SK-N-SH (cell line): Measurements from ENCODE around the gene GMPPA. TPM values are rescaled to one million over a fixed set of nuclear protein-coding genes. Genes with fewer than 3 reads are reported as not detected.
A peak's percentile ranks its signal among the peaks of the same experiment; 100 is the strongest.

Experiments used
- CTCF ChIA-PET: fragments of 300-600, 350-600 bp; formaldehyde crosslinking; extraction: SDS; loops from one replicate; lab custom pipeline; 2021; lab: Yijun Ruan, JAX
- POLR2A ChIA-PET: fragments of 350-600 bp; sonication (Branson Sonifier 250); formaldehyde crosslinking; extraction: SDS; loops from one replicate; lab custom pipeline; 2020; ENCODE audit warnings: antibody characterized with exemption, inconsistent platforms; lab: Yijun Ruan, JAX
- DNase-seq: peaks from one replicate; pipeline ENCODE4 v3.0.0; 2012
- H2AFZ ChIP-seq: fragments of 200-600 bp; sonication (generic); 2 replicates; pipeline ENCODE4 v1.8.1; 2016; ENCODE audit warnings: antibody characterized with exemption, mild to moderate bottlenecking, low read depth
- H3F3A ChIP-seq: fragments of 200-600 bp; sonication (generic); replicated peaks from 2 replicates; pipeline ENCODE3; 2016; ENCODE audit warnings: antibody characterized with exemption, mild to moderate bottlenecking; ENCODE audit not compliant: insufficient read depth
- H3K27ac ChIP-seq, 2 experiments: fragments of 200-500 bp in 1 of 2; fragments of 200-600 bp in 1 of 2; sonication (Bioruptor generic) in 1 of 2; sonication (generic), shearing (Covaris generic) in 1 of 2; 2 replicates each; pipeline versions ENCODE4 v1.5.1 to v1.6.1; 2014 to 2016; ENCODE audit warnings: low read depth in 2 of 2, inconsistent platforms in 1 of 2, low read length in 1 of 2, mild to moderate bottlenecking in 1 of 2, mixed read lengths in 1 of 2
- H3K27me3 ChIP-seq: fragments of 200-600 bp; sonication (generic), shearing (Covaris generic); 2 replicates; pipeline ENCODE4 v1.6.1; 2016; ENCODE audit warnings: mixed run types; ENCODE audit not compliant: insufficient read depth
- H3K36me3 ChIP-seq, 2 experiments: fragments of 200-500 bp in 1 of 2; fragments of 200-600 bp in 1 of 2; sonication (Bioruptor generic) in 1 of 2; sonication (generic) in 1 of 2; replicated peaks in 1 of 2; 2 replicates each; pipeline versions ENCODE3 to v1.5.1; 2014 to 2016; ENCODE audit warnings: low read length in 1 of 2, mild to moderate bottlenecking in 1 of 2; ENCODE audit not compliant: insufficient read depth in 2 of 2, control insufficient read depth in 1 of 2
- H3K4me1 ChIP-seq, 2 experiments: fragments of 200-500 bp in 1 of 2; fragments of 200-600 bp in 1 of 2; sonication (Bioruptor generic) in 1 of 2; sonication (generic), shearing (Covaris generic) in 1 of 2; 2 replicates each; pipeline versions ENCODE4 v1.5.1 to v1.6.1; 2014 to 2016; ENCODE audit warnings: low read depth in 1 of 2, low read length in 1 of 2, mixed run types in 1 of 2; ENCODE audit not compliant: insufficient read depth in 2 of 2, control insufficient read depth in 1 of 2
- H3K4me2 ChIP-seq: fragments of 200-600 bp; sonication (generic), shearing (Covaris generic); 2 replicates; pipeline ENCODE4 v1.6.1; 2017; ENCODE audit warnings: mixed run types
- H3K4me3 ChIP-seq, 2 experiments: fragments of 200-500 bp in 1 of 2; fragments of 200-600 bp in 1 of 2; sonication (Bioruptor generic) in 1 of 2; sonication (generic), shearing (Covaris generic) in 1 of 2; 2 replicates each; pipeline versions ENCODE4 v1.5.1 to v1.8.1; 2014 to 2016; ENCODE audit warnings: low read depth in 2 of 2, inconsistent platforms in 1 of 2, low read length in 1 of 2, mild to moderate bottlenecking in 1 of 2, mixed read lengths in 1 of 2, moderate library complexity in 1 of 2
- H3K79me2 ChIP-seq: fragments of 200-600 bp; sonication (generic); 2 replicates; pipeline ENCODE4 v1.8.1; 2017; ENCODE audit warnings: mild to moderate bottlenecking; ENCODE audit not compliant: insufficient read depth
- H3K9ac ChIP-seq: fragments of 200-600 bp; sonication (generic); 2 replicates; pipeline ENCODE4 v1.6.1; 2017; ENCODE audit warnings: mixed run types
- H3K9me2 ChIP-seq: fragments of 200-600 bp; sonication (generic); 2 replicates; pipeline ENCODE4 v1.6.1; 2017; ENCODE audit warnings: mixed run types
- H3K9me3 ChIP-seq: fragments of 200-600 bp; sonication (generic); 2 replicates; pipeline ENCODE4 v1.6.1; 2017; ENCODE audit warnings: mixed run types, mild to moderate bottlenecking, moderate library complexity
- H4K20me1 ChIP-seq: fragments of 200-600 bp; sonication (generic); 2 replicates; pipeline ENCODE4 v1.6.1; 2017; ENCODE audit warnings: mild to moderate bottlenecking, mixed run types; ENCODE audit not compliant: insufficient read depth
- CHD2 ChIP-seq: fragments of 150-350 bp; IDR thresholded peaks from 2 replicates; pipeline ENCODE4 v1.6.1; 2018; ENCODE audit warnings: low read length; ENCODE audit not compliant: partially characterized antibody
- ELF1 ChIP-seq: IDR thresholded peaks from 2 replicates; pipeline ENCODE4 v1.4.0; 2012
- FOSL2 ChIP-seq: IDR thresholded peaks from 2 replicates; pipeline ENCODE4 v1.4.0; 2012; ENCODE audit warnings: low read depth, mild to moderate bottlenecking, moderate library complexity, borderline replicate concordance
- FOXM1 ChIP-seq: IDR thresholded peaks from 2 replicates; pipeline ENCODE4 v1.4.0; 2012; ENCODE audit warnings: low read depth, mild to moderate bottlenecking
- GABPA ChIP-seq: IDR thresholded peaks from 2 replicates; pipeline ENCODE4 v1.4.0; 2012; ENCODE audit warnings: low read depth, mild to moderate bottlenecking
- GATA2 ChIP-seq: sonication (generic); formaldehyde crosslinking; IDR thresholded peaks from 2 replicates; pipeline ENCODE4 v1.5.0; 2020; ENCODE audit warnings: mild to moderate bottlenecking, missing genetic modification reagents
- NFIC ChIP-seq: IDR thresholded peaks from 2 replicates; pipeline ENCODE4 v1.4.0; 2012; ENCODE audit warnings: borderline replicate concordance
- POLR2AphosphoS5 ChIP-seq: IDR thresholded peaks from 2 replicates; pipeline ENCODE4 v1.6.1; 2012; ENCODE audit warnings: low read depth, low read length
- RCOR1 ChIP-seq: fragments of 150-350 bp; IDR thresholded peaks from 2 replicates; pipeline ENCODE4 v1.6.1; 2017; ENCODE audit warnings: antibody characterized with exemption, low read length
- RFX5 ChIP-seq: IDR thresholded peaks from 2 replicates; pipeline ENCODE4 v1.6.1; 2012; ENCODE audit warnings: mild to moderate bottlenecking, improper control_type of control experiment, low read length
- TAF1 ChIP-seq: IDR thresholded peaks from 2 replicates; pipeline ENCODE4 v1.6.1; 2012; ENCODE audit warnings: low read depth, mild to moderate bottlenecking, low read length, moderate library complexity, borderline replicate concordance
- TEAD4 ChIP-seq: IDR thresholded peaks from 2 replicates; pipeline ENCODE4 v1.4.0; 2012; ENCODE audit warnings: mild to moderate bottlenecking, borderline replicate concordance; ENCODE audit not compliant: insufficient read depth
- WGBS: methylation state at CpG from one replicate; pipeline ENCODE4 v1.1.6; 2017; ENCODE audit warnings: low lambda C conversion rate; 5-methylcytosine and 5-hydroxymethylcytosine counted together
- polyA plus RNA-seq, 3 experiments: library from polyadenylated mRNA; depleted of rRNA; stranded (reverse); fragments of >200 nt; gene quantifications; 2 replicates each; pipeline ENCODE4 v1.2.3, GENCODE V29; 2012
- TF ChIP-seq, protein P1 (sequence below): fragments of 200-600 bp; sonication (generic); IDR thresholded peaks from 2 replicates; pipeline ENCODE4 v1.6.1; 2017; ENCODE audit warnings: antibody characterized with exemption, mild to moderate bottlenecking, moderate library complexity
- TF ChIP-seq, protein P2 (sequence below): fragments of 150-350 bp; IDR thresholded peaks from 2 replicates; pipeline ENCODE4 v1.6.1; 2016; ENCODE audit warnings: mild to moderate bottlenecking, low read depth, low read length

Gene GMPPA
- polyA plus RNA-seq, 1 of the 3 experiments (the other 2 are of a cell fraction): 61.3 TPM

DNA sequence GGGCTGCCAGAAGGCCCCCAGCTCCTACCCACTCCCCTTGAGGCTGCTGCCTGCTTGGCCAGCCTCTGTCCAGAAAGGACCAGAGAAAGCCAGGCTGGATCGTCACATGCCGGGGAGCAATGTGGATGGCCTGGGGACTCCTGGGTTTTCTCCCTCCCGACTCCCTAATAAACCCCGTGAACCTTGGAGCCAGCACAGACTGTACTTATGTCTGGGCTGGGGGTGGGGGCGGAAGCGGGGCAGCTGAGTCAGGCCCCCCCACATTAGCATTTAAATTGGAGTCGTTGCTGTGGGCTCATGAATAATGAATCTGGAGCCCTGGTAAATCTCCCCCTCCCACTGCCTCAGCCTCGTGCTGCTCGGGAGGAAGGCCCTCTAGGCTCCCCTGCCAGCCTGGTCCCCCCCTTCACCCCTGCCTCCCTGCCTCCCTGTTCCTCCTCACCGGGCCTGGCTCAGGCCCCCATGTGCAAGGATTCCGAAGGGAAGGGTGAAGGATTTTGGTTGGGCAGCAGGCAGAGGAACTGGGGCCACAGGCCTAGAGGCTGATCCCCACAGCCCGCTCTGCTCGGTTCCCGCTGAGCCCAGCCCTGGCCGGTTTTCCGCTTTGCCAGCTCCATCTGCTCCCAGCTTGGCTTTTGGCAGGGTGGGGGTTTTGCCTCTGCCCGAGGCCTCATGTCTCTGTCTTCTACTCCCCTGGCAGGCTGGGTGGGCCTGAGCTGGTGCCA, 8.3 kb downstream of the GMPPA start:
- peak; percentile 52 for DNase-seq
- 71% methylated on average over 7 of the region's 17 CpGs for WGBS
- Histone ChIP-seq H3K27ac (peak overlapping the region in 1 of 2 experiments; percentile 96; a peak in 2 of 4 replicates), H3K36me3 (peaks cover 6 to 20% of the 10 kb centered on the region in 2 experiments), H3K9me2 (no peaks in the 10 kb centered on the region), H2AFZ (no peak overlapping the region), H3K9ac (no peak overlapping the region), H3K4me3 (no peak overlapping the region), H3K9me3 (no peaks in the 10 kb centered on the region), H4K20me1 (no peaks in the 10 kb centered on the region), H3K79me2 (no peaks in the 10 kb centered on the region), H3K27me3 (no peaks in the 10 kb centered on the region; the same call in 1 of the 2 replicates), H3F3A (no peaks in the 10 kb centered on the region), H3K4me1 (peaks cover 3 to 96% of the 10 kb centered on the region in 2 experiments; a peak in 2 of 4 replicates), H3K4me2 (no peak overlapping the region)
- ChIA-PET POLR2A (interaction anchor here (0.5 to 13.5 kb wide), 14 partner anchors 9 to 160 kb away, joined by 3 to 210 read pairs (median 8); partner anchors contain the start of genes CHPF, GMPPA, OBSL1 and TMEM198), CTCF (interaction anchor here (1.2 to 62.1 kb wide), 8 partner anchors 8 to 104 kb away, joined by 4 to 2824 read pairs (median 7); partner anchors contain the start of genes ASIC4, CHPF, GMPPA and TMEM198)
- TF ChIP-seq TEAD4 (no peak), RCOR1 (no peak), GATA2 (CRISPR knock-in tag) (no peak), TAF1 (no peak), RFX5 (no peak), POLR2AphosphoS5 (no peak), NFIC (no peak), FOXM1 (no peak), CHD2 (no peak), FOSL2 (no peak), ELF1 (no peak), GABPA (no peak)
- TF ChIP-seq, protein P1, sequence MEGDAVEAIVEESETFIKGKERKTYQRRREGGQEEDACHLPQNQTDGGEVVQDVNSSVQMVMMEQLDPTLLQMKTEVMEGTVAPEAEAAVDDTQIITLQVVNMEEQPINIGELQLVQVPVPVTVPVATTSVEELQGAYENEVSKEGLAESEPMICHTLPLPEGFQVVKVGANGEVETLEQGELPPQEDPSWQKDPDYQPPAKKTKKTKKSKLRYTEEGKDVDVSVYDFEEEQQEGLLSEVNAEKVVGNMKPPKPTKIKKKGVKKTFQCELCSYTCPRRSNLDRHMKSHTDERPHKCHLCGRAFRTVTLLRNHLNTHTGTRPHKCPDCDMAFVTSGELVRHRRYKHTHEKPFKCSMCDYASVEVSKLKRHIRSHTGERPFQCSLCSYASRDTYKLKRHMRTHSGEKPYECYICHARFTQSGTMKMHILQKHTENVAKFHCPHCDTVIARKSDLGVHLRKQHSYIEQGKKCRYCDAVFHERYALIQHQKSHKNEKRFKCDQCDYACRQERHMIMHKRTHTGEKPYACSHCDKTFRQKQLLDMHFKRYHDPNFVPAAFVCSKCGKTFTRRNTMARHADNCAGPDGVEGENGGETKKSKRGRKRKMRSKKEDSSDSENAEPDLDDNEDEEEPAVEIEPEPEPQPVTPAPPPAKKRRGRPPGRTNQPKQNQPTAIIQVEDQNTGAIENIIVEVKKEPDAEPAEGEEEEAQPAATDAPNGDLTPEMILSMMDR: no peak
- TF ChIP-seq, protein P2, sequence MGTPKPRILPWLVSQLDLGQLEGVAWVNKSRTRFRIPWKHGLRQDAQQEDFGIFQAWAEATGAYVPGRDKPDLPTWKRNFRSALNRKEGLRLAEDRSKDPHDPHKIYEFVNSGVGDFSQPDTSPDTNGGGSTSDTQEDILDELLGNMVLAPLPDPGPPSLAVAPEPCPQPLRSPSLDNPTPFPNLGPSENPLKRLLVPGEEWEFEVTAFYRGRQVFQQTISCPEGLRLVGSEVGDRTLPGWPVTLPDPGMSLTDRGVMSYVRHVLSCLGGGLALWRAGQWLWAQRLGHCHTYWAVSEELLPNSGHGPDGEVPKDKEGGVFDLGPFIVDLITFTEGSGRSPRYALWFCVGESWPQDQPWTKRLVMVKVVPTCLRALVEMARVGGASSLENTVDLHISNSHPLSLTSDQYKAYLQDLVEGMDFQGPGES: no peak
